ENCODE results near the gene RXFP3.
"Not testable (repeated sequence)": the region's sequence is repeated elsewhere in the genome, so short reads cannot be mapped to it uniquely, and the experiment has no call there.

The RXFP3 gene

DNA sequence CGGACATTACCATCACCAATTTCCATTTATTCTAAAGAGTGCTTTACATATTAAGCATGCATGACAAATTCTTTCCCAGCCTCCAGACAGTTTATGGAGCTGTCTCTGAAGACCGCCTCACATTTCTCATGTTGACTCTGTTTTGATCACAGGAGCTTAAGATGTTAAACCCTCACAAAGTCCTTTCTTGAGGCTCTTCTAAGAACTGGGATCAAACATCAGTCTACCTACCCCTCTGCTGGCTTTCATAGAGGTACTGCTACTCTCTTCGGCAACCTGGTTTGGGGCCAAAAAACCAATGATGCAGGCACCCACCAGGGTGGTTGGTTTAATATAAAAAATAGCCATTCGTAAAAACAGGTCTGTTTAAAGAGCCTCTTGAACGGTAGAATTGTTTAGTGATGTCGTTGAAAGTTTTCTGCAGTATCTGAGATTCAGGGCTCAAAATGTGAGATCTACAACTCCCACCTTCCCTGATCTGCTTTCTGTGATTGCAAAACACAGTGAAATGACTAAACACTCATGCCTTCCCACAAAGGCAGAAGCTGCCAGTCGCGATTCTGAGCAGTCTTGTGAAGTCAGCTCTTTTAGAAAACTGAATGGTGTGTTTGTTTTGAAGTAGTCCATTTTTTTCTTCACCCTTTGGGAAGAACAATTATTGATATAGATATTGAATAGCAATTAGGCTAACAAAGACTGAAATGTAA lies 3.5 kb downstream of the RXFP3 start:
- Histone ChIP-seq H4K20me1 (ENCODE audit: insufficient read depth, low read length, poor library complexity, severe bottlenecking) (no peaks in the 10 kb centered on the region), H3K4me3 (ENCODE audit: low read length, poor library complexity, severe bottlenecking) (no peak overlapping the region)

DNA sequence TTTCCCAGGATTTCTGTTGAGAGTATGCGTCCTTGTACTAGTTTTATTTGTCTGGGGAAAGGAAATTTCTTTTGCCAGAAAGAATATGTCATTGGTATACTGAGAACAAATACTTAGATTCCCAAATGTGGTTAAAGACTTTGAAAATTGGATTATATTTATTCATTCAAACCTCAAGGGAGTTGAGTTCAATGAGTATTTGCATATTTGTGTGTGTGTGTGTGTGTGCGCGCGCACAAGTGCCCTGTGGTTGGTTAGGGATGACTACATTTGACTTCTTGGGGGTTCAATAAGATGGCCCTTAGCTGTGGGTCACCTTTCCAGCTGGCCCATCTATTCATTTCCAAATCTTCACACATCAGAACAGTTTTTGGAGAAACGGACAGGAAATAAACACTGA lies 4.9 kb downstream of the RXFP3 start:
- Histone ChIP-seq H3K4me2 (ENCODE audit: low read depth, low read length, poor library complexity, severe bottlenecking) (no peak overlapping the region), H3K4me3 (ENCODE audit: low read length, poor library complexity, severe bottlenecking) (no peak overlapping the region), H4K20me1 (ENCODE audit: insufficient read depth, low read length, poor library complexity, severe bottlenecking) (no peaks in the 10 kb centered on the region), H3K9ac (ENCODE audit: low read depth, low read length, poor library complexity, severe bottlenecking) (no peak overlapping the region), H3K4me1 (ENCODE audit: insufficient read depth, low read length, poor library complexity, severe bottlenecking) (no peaks in the 10 kb centered on the region), H3K9me2 (replicated peaks; ENCODE audit: low read depth, low read length) (no peaks in the 10 kb centered on the region), H3K27me3 (ENCODE audit: insufficient read depth, low read length, poor library complexity, severe bottlenecking) (peaks cover 5% of the 10 kb centered on the region), H3K36me3 (ENCODE audit: insufficient read depth, low read length) (no peaks in the 10 kb centered on the region), H3K9me3 (ENCODE audit: insufficient read depth, low read depth, low read length) (no peaks in the 10 kb centered on the region), H3F3A (ENCODE audit: low read depth) (no peaks in the 10 kb centered on the region), H3K79me2 (ENCODE audit: insufficient read depth, low read length) (no peaks in the 10 kb centered on the region), H2AFZ (ENCODE audit: low read length) (no peak overlapping the region)
- TF ChIP-seq EZH2phosphoT487 (IDR thresholded peaks at IDR 0.05; ENCODE audit: borderline replicate concordance), result no peak
- TF ChIP-seq CTCF (conservative IDR thresholded peaks at IDR 0.05; ENCODE audit: low read length), result no peak

More for the DNA sequence above, 3.5 kb downstream of the RXFP3 start:
- Histone ChIP-seq H3K4me2 (ENCODE audit: low read depth, low read length, poor library complexity, severe bottlenecking) (no peak overlapping the region), H3K36me3 (ENCODE audit: insufficient read depth, low read length) (no peaks in the 10 kb centered on the region), H3K9ac (ENCODE audit: low read depth, low read length, poor library complexity, severe bottlenecking) (no peak overlapping the region), H2AFZ (ENCODE audit: low read length) (no peak overlapping the region), H3F3A (ENCODE audit: low read depth) (no peaks in the 10 kb centered on the region), H3K79me2 (ENCODE audit: insufficient read depth, low read length) (no peaks in the 10 kb centered on the region), H3K9me3 (ENCODE audit: insufficient read depth, low read depth, low read length) (no peaks in the 10 kb centered on the region), H3K4me1 (ENCODE audit: insufficient read depth, low read length, poor library complexity, severe bottlenecking) (no peaks in the 10 kb centered on the region), H3K27me3 (ENCODE audit: insufficient read depth, low read length, poor library complexity, severe bottlenecking) (peaks cover 5% of the 10 kb centered on the region), H3K9me2 (replicated peaks; ENCODE audit: low read depth, low read length) (no peaks in the 10 kb centered on the region)
- TF ChIP-seq CTCF (conservative IDR thresholded peaks at IDR 0.05; ENCODE audit: low read length), result no peak
- TF ChIP-seq EZH2phosphoT487 (IDR thresholded peaks at IDR 0.05; ENCODE audit: borderline replicate concordance), result no peak

GRCh38 chr5:33944543-33945132 lies 8.5 kb downstream of the RXFP3 start:
- H3K9me3 ChIP-seq (ENCODE audit: insufficient read depth, low read depth, low read length), result no peaks in the 10 kb centered on the region
- no peaks in the 10 kb centered on the region for H4K20me1 ChIP-seq (ENCODE audit: insufficient read depth, low read length, poor library complexity, severe bottlenecking)
- TF ChIP-seq EZH2phosphoT487 (IDR thresholded peaks at IDR 0.05; ENCODE audit: borderline replicate concordance) (no peak), CTCF (conservative IDR thresholded peaks at IDR 0.05; ENCODE audit: low read length) (no peak)
- H3K4me2 ChIP-seq (ENCODE audit: low read depth, low read length, poor library complexity, severe bottlenecking), result no peak overlapping the region
- H3K4me1 ChIP-seq (ENCODE audit: insufficient read depth, low read length, poor library complexity, severe bottlenecking), result no peaks in the 10 kb centered on the region
- no peaks in the 10 kb centered on the region for H3K79me2 ChIP-seq (ENCODE audit: insufficient read depth, low read length)
- H3K36me3 ChIP-seq (ENCODE audit: insufficient read depth, low read length), result no peaks in the 10 kb centered on the region
- H3K9ac ChIP-seq (ENCODE audit: low read depth, low read length, poor library complexity, severe bottlenecking), result no peak overlapping the region
- peaks cover 3% of the 10 kb centered on the region for H3K27me3 ChIP-seq (ENCODE audit: insufficient read depth, low read length, poor library complexity, severe bottlenecking)
- H2AFZ ChIP-seq (ENCODE audit: low read length), result no peak overlapping the region
- H3K4me3 ChIP-seq (ENCODE audit: low read length, poor library complexity, severe bottlenecking), result no peak overlapping the region
- H3F3A ChIP-seq (ENCODE audit: low read depth), result no peaks in the 10 kb centered on the region
- H3K9me2 ChIP-seq (replicated peaks; ENCODE audit: low read depth, low read length), result no peaks in the 10 kb centered on the region

DNA sequence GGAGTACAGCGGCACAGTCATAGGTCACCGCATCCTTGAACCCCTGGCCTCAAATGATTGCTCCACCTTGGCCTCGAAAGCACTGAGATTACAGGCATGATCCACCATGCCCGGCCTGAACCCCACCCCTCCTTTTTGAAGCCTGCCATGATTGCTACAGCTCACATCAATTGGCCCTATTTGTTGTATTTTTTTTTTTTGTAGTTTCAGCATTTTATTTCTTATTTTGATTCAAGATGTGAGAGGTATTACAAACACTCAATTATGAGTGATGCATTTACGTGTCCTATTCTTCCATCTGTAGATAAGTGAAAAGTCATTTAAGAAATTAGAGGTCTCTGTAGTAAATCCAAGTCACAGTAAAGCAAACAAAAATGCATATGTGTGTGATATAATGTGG lies 16.0 kb downstream of the RXFP3 start:
- H3K9me3 ChIP-seq (ENCODE audit: insufficient read depth, low read depth, low read length); H3K27me3 ChIP-seq (ENCODE audit: insufficient read depth, low read length, poor library complexity, severe bottlenecking): not testable (repeated sequence)

More for the DNA sequence above, 16.0 kb downstream of the RXFP3 start:
- not testable (repeated sequence) for H3K4me1 ChIP-seq (ENCODE audit: insufficient read depth, low read length, poor library complexity, severe bottlenecking); H3F3A ChIP-seq (ENCODE audit: low read depth); H3K9me2 ChIP-seq (replicated peaks; ENCODE audit: low read depth, low read length); H3K4me3 ChIP-seq (ENCODE audit: low read length, poor library complexity, severe bottlenecking); H3K4me2 ChIP-seq (ENCODE audit: low read depth, low read length, poor library complexity, severe bottlenecking); H2AFZ ChIP-seq (ENCODE audit: low read length); H4K20me1 ChIP-seq (ENCODE audit: insufficient read depth, low read length, poor library complexity, severe bottlenecking); H3K9ac ChIP-seq (ENCODE audit: low read depth, low read length, poor library complexity, severe bottlenecking); H3K79me2 ChIP-seq (ENCODE audit: insufficient read depth, low read length); H3K36me3 ChIP-seq (ENCODE audit: insufficient read depth, low read length)

All from Loucy (cell line).